HUES6 (cell line): ENCODE results near the gene PCBD1.

Experiments
- H3K27ac ChIP-seq: 2 replicates; pipeline ENCODE4 v1.7.0; 2013; ENCODE audit warnings: low read depth, mild to moderate bottlenecking, low read length, inconsistent platforms
- H3K27me3 ChIP-seq: 2 replicates; pipeline ENCODE4 v1.6.1; 2013; ENCODE audit warnings: low read length; ENCODE audit not compliant: control insufficient read depth, insufficient read depth
- H3K36me3 ChIP-seq: 2 replicates; pipeline ENCODE4 v1.6.1; 2013; ENCODE audit warnings: low read length; ENCODE audit not compliant: control insufficient read depth, insufficient read depth
- H3K4me1 ChIP-seq: 2 replicates; pipeline ENCODE4 v1.6.1; 2013; ENCODE audit warnings: low read length; ENCODE audit not compliant: control insufficient read depth, insufficient read depth
- H3K4me3 ChIP-seq: 2 replicates; pipeline ENCODE4 v1.5.1; 2013; ENCODE audit warnings: low read depth, low read length
- H3K9ac ChIP-seq: one replicate; pipeline ENCODE4 v1.6.1; 2013; ENCODE audit warnings: mild to moderate bottlenecking, low read length
- H3K9me3 ChIP-seq: 2 replicates; pipeline ENCODE4 v1.6.1; 2013; ENCODE audit warnings: low read depth, low read length; ENCODE audit not compliant: control insufficient read depth, insufficient read depth

The PCBD1 gene

GRCh38 chr10:70887804-70888800 is at the start of gene PCBD1:
PCBD1 (minus strand) TSS chr10:70888565; CDS start chr10:70888533, 32 bp downstream.
- peak within 1 kb of the TSS; percentile 25; the same call in 1 of the 2 replicates for H3K27ac ChIP-seq
- peak within 1 kb of the TSS; percentile 88 for H3K4me3 ChIP-seq
- H3K9ac ChIP-seq: peak within 1 kb of the TSS; percentile 67

DNA sequence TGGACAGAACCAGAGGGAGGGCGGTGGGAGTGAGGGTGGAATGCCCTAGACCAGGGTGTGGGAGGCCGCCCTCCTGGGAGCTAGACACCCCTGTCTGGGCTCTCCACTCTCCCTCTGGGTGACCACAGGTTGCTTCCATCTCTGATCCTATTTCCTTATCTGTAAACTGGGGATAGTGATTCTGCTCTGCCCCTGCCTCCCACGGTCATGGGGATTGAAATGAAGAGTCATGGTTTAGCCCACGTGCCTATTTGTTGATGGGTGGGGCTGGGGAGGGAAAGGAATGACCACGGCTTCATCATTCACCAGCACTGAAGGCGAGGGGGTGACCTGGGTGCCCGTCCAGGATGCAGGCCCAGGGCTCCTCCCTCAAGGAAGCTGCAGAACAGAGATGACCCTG is 49.3 kb upstream of the PCBD1 start:
- Histone ChIP-seq H3K4me1 (no peaks in the 10 kb centered on the region), H3K9ac (no peak overlapping the region), H3K36me3 (no peaks in the 10 kb centered on the region), H3K4me3 (no peak overlapping the region), H3K9me3 (no peaks in the 10 kb centered on the region), H3K27ac (no peak overlapping the region), H3K27me3 (no peaks in the 10 kb centered on the region; the same call in 1 of the 2 replicates)

More at GRCh38 chr10:70887804-70888800, at the start of gene PCBD1:
- H3K9me3 ChIP-seq: no peaks in the 10 kb centered on the region
- peaks cover 36% of the 10 kb centered on the region for H3K4me1 ChIP-seq
- H3K36me3 ChIP-seq: peaks cover 22% of the 10 kb centered on the region
- no peaks in the 10 kb centered on the region for H3K27me3 ChIP-seq

DNA sequence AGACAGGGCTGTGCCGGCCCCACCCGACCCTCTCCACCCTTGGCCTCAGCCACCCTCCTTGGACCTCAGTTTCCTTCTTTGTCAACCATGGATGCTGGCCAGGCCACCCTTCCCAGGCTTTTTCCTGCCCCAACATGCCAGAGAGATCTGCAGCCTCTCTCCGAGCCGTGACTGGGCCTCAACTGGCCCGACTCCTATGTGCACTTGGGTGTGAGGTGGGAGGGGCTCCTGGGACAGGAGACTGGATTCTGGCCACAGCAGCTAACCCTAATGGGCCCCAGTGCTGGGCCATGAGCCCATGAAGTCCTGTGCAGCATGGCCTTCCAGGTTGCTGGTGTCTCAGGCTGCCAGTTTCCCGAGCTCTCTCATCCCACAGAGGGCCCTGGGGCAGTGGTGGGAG is 47.7 kb upstream of the PCBD1 start:
- Histone ChIP-seq H3K36me3 (no peaks in the 10 kb centered on the region), H3K27me3 (no peaks in the 10 kb centered on the region; the same call in 1 of the 2 replicates), H3K4me3 (no peak overlapping the region), H3K9me3 (no peaks in the 10 kb centered on the region), H3K4me1 (no peaks in the 10 kb centered on the region), H3K9ac (no peak overlapping the region), H3K27ac (no peak overlapping the region)

- H3K27ac ChIP-seq: no peak overlapping the region
- no peaks in the 10 kb centered on the region; the same call in 1 of the 2 replicates for H3K27me3 ChIP-seq
- H3K36me3 ChIP-seq: no peaks in the 10 kb centered on the region
- no peaks in the 10 kb centered on the region for H3K4me1 ChIP-seq
- H3K4me3 ChIP-seq: no peak overlapping the region
- no peaks in the 10 kb centered on the region for H3K9me3 ChIP-seq
- no peak overlapping the region for H3K9ac ChIP-seq
These were observed 47.3 kb upstream of the PCBD1 start for GRCh38 chr10:70935631-70936030.

DNA sequence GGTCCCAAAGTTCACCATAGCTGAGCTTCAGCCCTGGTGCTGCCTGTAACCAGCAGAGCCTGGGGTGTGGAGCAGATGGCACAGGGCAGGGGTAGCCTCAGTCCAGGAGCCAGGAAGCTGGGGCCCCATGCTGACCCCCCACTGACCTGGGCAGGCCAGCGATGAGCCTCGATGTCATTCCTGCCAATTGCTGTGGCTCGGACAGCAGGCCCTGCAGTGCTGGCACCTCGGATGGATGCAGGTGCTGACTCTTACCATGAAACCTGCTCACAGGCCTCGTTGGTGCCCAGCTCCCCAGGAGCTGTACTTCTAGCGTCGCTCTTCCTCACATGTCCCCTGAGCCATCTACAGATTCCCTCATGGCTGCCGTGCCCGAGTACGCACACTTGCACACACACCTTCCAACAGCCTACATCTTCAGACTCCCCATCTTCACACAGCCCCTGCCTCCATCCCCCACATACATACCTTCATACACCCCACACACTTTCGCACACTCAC is 46.8 kb upstream of the PCBD1 start:
- Histone ChIP-seq H3K27me3 (no peaks in the 10 kb centered on the region; the same call in 1 of the 2 replicates), H3K9me3 (no peaks in the 10 kb centered on the region), H3K9ac (peak overlapping the region; percentile 20), H3K27ac (no peak overlapping the region), H3K36me3 (no peaks in the 10 kb centered on the region), H3K4me3 (no peak overlapping the region), H3K4me1 (no peaks in the 10 kb centered on the region)

- H3K4me1 ChIP-seq: no peaks in the 10 kb centered on the region
- H3K27me3 ChIP-seq: no peaks in the 10 kb centered on the region; the same call in 1 of the 2 replicates
- H3K27ac ChIP-seq: no peak overlapping the region
- H3K9ac ChIP-seq: peak overlapping the region; percentile 20
- no peak overlapping the region for H3K4me3 ChIP-seq
- H3K9me3 ChIP-seq: no peaks in the 10 kb centered on the region
- no peaks in the 10 kb centered on the region for H3K36me3 ChIP-seq
These were observed 46.3 kb upstream of the PCBD1 start for GRCh38 chr10:70934701-70935100.

DNA sequence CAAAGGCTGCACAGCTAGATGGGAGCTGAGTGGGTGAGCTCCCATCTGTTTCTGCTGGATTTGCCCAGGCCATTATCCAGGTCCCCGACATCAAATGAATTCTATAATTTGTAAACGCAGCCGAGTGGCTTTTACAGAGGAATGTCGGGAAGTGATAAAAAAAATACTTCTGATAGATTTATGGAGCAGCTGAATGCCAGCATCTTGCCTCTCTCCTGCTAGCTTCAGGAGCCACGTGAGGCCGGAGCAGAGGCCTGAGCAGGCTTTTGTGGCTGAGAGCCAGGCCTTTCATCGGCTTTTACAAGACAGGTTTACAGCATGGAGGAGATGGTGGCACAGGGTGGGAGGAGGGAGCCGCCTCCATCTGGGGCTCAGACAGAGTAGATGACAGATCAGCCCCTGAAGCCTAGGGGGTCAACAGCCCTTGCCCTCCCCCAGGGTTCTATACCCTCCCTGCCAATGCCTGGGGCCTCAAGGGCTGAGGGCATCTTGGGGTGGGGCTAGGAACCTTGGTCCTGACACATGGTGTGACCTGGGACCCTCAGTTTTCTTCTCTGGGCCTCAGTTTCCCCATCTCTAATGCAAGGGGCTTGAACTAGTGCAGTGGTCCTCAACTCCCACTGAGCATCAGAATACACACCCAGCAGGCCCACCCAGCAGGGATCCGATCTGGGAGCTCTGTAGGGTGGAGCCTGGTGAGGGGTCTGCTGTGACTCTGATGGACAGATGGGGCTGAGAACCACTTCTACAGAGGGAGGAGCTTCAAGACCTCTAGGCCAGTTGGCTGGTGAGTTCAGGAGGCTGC is 44.2 kb upstream of the PCBD1 start:
- no peaks in the 10 kb centered on the region; the same call in 1 of the 2 replicates for H3K27me3 ChIP-seq
- H3K36me3 ChIP-seq: no peaks in the 10 kb centered on the region
- H3K9me3 ChIP-seq: no peaks in the 10 kb centered on the region
- H3K27ac ChIP-seq: no peak overlapping the region
- H3K4me3 ChIP-seq: no peak overlapping the region
- H3K9ac ChIP-seq: no peak overlapping the region
- no peaks in the 10 kb centered on the region for H3K4me1 ChIP-seq

DNA sequence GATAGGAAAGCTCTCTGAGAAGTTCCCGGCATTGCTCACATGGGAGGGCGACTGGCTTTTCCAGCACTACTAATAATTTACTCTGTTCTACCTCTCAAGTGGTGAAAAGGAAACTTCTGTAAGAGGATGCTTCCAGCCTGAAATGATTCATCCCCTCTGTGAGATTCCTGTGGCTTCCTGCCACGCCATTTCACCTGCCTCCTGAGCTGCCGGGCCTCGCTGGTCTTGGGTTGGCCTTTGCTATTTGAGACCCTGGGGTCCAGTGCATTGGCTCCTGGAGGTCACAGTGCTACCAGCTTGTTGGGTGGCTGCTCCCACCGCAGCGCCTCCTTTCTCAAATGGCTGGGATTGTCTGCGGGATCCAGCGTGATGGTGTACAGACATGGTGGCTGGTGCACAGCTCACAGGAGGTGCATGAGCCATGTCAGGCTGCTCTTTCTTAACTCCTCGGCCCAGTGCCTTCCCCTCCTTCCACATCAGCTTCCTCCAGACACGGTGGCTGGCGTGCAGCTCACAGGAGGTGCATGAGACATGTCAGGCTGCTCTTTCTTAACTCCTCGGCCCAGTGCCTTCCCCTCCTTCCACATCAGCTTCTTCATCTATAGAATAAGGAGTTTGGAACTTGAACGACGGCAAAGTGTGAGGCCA is 42.9 kb upstream of the PCBD1 start:
- H3K4me1 ChIP-seq: no peaks in the 10 kb centered on the region
- H3K9ac ChIP-seq: no peak overlapping the region
- no peaks in the 10 kb centered on the region; the same call in 1 of the 2 replicates for H3K27me3 ChIP-seq
- H3K9me3 ChIP-seq: no peaks in the 10 kb centered on the region
- no peak overlapping the region for H3K4me3 ChIP-seq
- H3K27ac ChIP-seq: no peak overlapping the region
- no peaks in the 10 kb centered on the region for H3K36me3 ChIP-seq

- Histone ChIP-seq H3K4me1 (no peaks in the 10 kb centered on the region), H3K27me3 (no peaks in the 10 kb centered on the region; the same call in 1 of the 2 replicates), H3K9me3 (no peaks in the 10 kb centered on the region), H3K36me3 (no peaks in the 10 kb centered on the region), H3K9ac (no peak overlapping the region), H3K4me3 (no peak overlapping the region), H3K27ac (no peak overlapping the region)
These were observed 42.1 kb upstream of the PCBD1 start for GRCh38 chr10:70930263-70931000.

- no peak overlapping the region for H3K9ac ChIP-seq
- no peaks in the 10 kb centered on the region for H3K36me3 ChIP-seq
- H3K27ac ChIP-seq: no peak overlapping the region
- no peaks in the 10 kb centered on the region for H3K9me3 ChIP-seq
- no peaks in the 10 kb centered on the region for H3K4me1 ChIP-seq
- no peaks in the 10 kb centered on the region; the same call in 1 of the 2 replicates for H3K27me3 ChIP-seq
- no peak overlapping the region for H3K4me3 ChIP-seq
These were observed 39.8 kb upstream of the PCBD1 start for GRCh38 chr10:70928140-70928539.
